ENCODE data around the gene CCND1. TPM values are rescaled to one million over a fixed set of nuclear protein-coding genes. Genes with fewer than 3 reads are reported as not detected.
"Not testable (repeated sequence)": the region's sequence is repeated elsewhere in the genome, so short reads cannot be mapped to it uniquely, and the experiment has no call there.

Gene CCND1
- total RNA-seq, 1 donor from 2014 or later = 452 TPM

DNA sequence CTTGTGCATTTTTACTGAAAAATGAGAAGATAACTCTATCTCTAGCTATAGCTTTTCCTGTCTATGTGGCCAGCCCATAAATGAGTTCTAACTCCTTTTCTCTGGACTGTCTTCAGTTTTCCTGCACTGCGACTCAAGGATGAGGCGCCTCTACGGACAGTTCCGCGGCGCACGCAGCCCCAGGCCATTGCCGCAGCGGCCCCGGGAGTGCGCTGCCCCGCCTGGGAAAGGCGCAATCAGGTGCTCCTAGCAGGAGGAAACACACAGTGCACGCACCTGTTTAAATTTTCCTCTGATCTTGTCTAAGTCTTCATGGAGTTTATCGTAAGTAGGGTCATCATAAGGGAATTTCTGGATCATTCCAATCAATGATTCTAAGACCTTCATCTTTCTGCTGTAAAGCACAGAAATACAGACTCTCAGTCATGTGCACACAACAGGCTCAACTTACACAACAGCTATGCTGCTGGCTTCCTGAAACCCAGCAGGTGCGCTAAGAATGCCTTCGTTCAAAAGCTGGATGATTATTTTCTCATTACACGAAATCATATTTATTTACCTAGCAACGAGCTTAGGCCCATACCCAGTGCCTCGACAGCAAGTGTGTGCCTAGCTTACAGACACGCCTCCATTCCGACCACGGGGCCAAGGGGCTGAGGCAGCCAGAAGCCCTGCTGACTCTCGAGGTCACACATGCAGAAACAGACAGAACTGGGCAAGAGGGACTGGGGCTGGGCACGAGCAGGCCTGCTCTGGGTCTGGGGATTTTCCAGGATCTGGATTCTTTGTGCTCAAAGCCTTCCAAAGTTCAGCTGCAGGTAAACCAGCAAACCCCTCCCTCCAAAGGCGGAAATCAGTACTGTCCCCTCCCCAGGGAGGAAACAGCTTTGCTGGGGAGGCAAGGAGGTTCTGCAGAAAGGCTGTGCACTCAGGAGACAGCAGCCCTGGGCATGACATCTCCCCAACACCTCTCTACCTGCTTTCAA, 27.0 kb downstream of the CCND1 start:
- DNase-seq = no peak

DNA sequence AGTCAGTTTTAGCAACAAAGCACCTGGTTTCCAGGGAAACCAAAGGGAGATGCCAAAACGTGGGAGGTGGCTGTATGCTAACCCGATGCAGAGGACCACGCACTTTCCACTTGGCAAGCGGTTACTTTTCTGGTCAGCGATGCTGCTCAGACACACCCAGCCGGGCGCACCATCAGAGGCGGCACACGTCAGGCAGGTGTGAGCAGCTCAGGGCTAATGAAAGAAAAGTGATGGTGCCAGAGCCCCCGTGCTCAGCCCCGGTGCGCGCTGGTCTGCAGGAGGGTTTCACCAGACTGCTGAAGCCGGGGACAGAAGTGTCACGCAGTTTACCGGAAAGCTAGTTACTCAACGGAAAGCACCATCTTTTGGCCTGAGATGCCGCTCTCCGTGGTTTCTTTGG, 28.5 kb downstream of the CCND1 start:
- no peak for DNase-seq

DNA sequence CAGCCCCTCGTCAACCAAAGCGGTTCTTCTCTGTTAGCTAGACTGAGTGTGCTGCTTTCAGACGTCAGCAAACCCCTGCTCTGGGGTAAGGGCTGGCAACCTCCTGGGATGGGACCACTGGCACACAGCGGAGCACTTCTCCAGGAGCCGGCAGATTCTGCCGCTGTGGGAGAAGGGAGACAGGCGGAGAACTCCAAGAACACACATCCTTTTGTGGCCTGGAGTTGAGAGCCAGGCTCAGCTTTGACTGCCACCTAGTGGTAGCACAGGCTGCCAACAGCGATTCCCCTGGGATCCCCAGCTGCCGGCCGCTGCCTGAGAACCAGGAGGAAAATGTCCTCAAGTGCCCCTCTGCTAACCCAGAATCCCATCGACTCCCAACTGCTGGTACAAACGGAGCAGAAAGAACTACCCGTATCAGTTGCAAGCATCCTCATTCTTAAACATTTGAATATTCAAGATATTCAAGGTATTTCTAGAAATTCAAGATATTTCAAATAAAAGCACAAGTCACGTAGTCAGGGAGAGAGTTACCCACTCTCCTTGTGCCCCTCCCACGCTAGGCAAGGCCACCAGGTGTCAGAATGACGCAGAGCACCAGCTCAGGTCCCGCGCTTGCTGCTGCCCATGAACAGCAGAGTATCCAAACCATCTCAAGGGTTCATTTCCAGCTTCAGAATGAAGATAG, 29.3 kb downstream of the CCND1 start:
- DNase-seq = peak; percentile 90

DNA sequence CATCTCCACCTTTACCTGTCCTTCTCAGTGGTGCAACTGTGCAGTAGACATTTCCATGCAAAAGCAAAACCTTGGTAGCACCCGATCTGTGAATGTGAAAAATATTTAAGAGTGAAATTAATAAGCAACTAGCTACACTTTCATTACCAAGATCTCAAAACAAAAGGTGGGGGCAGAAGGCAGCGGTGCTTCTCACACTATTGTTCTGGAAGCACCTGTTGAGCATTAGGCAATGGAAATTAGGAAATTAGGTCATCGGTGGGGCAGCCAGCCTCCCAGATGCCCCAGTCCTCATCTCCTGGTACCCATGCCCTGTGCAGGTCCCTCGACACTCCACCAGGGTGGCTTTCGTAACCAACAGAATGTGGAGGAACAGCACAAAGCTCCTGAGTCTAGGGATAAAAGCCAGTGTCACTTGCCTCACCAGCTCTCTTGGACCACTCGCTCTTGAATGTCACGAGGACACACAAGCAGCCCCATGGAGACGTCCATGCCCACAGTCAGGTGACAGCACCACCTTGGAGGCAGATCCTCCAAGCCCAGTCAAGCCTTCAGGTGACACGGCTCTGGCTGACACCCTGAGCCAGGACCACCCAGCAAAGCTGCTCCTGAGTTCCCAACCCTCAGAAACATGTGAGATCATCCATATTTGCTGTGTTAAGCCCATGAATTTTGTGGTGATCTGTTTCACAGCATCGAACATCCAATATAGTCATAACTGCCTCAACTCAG, 30.9 kb downstream of the CCND1 start:
- DNase-seq = peak; percentile 49

DNA sequence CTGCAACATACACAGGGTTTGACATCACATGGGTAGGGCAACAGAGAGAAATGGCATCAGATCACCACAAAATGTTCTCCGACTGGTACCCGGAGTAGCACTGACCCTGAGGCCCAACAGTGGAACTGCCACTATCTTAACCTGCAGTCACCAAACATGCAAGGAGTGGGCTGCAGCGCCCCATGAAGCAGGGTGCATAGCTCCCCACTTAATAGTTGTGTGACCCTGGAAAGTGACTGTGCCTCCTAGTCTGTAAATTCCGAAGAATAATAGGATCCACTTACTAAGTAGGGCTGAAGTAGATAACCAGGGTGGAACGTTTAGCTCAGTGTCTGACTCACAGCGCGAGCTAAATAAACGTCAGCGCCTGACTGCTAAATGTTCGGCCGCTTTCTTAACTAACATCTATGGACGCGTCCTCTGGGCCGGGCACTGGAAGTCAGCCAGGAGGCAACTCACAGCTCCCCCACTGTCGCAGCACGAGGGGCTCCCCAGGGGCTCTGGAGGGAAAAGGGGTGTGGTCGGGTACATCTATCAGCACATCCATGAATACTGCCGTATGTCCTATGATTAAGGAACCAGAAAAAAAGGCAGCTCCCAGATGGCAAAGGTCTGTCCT, 33.4 kb downstream of the CCND1 start:
- peak; percentile 68 for DNase-seq

DNA sequence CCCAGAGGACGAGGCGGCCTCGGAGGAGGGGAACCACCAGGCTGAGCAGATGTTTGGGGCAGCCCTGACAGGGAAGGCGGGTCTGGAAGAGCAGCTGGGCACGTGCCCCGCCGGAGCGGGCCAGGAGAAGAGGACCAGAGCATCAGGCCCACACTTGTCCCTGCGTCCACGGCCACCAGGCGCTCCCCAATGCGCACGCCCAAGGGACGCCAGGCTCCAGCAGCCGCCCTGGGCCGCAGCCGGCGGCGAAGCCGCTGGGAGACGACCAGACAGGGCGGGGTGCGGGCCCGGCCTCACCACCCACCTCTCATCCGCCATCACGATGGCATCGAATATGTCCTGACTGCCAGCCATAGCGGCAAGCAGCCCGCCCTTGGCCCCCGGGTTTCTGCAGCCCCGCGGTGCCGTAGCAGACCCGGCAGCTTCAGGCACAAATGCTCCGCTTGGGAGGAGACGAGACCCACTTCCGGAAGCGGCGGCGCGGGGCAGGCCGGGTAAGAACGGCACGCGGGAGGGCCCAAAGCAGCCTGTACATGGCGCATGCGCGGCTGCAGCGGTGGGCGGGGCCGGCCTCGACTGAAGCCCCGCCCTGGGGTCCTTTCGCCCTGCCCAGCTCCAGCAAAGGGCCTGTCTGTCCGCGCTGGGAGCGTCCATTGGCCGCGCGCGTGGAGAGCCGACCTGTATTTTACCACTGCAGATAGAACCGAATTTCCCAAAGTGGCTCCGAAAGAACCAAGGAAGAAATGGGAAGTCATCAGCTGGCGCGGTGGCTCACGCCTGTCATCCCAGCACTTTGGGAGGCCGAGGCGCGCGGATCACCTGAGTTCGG, 34.1 kb downstream of the CCND1 start, which contains the start of gene LTO1:
Gene LTO1, minus strand, starts transcription at position 468 of the 829 bp plus-strand sequence. Its CDS starts 114 bp downstream, at position 354.
- peak; percentile 97 for DNase-seq

DNA sequence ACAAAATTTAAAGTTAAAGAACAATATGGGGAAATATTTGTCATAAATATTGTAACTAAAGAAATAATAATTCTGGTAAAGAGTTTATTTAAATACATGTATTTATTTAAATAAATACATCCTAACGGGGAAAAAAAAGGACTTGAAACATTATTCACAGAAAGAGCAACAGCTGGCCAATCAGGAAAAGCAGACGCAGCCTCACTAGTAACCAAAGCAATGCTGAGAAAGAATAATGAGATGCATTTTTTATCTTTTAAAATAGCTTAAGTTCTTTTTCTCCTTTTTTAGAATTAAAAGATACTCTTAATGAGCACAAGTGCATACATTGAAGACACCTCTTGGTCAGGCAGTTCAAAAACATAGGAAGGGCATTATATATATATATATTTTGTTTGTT, 36.8 kb downstream of the CCND1 start:
- no peak for DNase-seq

DNA sequence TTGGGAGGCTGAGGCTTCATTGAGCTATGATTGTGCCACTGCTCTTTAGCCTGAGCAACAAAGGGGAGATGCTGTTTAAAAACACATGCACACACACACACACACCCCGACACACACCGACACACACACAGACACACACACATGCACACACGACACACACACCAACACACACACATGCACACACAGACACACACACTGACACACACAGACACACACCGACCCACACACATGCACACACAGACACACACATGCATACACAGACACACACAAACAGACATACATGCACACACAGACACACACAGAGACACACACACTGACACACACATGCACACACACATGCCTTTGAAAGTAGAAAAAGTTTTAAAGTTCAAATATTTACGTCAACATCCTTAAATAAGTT, 39.7 kb downstream of the CCND1 start:
- DNase-seq = no peak

DNA sequence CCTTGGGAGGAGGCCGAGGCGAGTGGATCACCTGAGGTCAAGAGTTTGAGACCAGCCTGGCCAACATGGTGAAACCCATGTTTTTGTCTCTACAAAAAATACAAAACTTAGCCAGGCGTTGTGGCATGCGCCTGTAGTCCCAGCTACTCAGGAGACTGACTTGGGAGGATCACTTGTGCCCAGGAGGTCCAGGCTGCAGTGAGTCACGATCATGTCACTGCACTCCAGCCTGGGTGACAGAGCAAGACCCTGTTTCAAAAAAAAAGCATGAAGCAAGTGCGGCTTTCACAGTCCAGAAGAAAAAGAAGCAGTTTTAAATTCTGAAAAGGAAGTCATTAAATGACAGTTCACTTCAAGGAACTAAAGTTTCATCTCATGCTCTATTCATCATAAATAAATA, 41.3 kb downstream of the CCND1 start:
- DNase-seq = no peak

DNA sequence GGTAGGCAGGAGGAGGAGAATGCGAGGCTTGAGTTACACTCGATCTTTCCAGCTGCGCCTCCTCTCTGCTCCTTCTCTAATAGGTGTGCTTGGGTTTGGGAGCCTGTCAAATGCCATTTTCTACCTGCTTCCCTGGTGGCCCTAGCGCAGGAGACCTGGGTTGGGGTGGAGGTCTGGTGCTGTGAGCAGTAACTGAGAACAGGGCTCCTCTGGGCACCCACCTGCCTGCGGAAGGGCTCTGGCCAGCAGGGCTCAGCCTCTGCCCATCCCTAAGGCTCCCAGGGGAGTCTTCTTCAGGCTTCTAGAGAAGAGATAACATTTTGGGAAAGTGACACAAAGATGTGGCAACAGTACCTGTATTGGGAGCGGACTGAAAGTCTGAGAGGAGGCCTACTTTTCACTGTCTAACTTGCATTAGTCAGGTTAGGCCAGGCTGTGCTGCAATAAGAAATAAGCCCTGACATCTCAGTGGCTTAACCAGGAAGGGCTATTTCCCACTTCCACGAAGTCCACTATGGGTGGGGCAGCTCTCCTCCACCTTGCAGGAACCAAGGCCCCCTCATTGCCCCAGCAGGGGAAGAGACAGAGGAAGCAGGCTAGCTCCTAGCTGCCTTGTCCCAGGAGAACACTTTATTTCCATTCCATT, 41.8 kb downstream of the CCND1 start:
- no peak for DNase-seq

DNA sequence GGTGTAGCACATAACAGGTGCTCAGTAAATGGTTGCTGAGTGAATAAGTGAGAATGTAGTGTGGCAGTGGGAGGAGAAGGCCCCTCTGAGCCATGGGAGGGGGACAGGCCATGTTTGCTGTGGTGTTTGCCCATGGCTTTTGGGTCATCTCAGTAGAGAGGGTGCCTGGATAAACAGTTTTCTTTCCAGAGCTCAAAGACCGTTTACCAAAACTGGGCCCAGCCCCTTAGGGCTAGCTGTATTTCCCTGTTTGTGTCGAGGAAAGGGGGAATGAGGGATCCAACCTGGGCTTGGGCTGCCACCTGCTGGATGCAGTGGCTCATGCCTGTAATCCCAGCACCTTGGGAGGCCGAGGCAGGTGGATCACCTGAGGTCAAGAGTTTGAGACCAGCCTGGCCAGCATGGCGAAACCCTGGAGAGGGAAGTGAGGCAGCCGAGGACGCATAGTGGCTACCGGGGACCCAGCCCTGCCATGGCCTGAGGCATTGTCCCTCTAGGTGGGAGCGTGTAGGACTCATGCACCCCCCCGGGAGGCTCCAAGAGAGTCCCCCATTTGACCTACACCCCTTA, 42.9 kb downstream of the CCND1 start:
- peak; percentile 43 for DNase-seq

DNA sequence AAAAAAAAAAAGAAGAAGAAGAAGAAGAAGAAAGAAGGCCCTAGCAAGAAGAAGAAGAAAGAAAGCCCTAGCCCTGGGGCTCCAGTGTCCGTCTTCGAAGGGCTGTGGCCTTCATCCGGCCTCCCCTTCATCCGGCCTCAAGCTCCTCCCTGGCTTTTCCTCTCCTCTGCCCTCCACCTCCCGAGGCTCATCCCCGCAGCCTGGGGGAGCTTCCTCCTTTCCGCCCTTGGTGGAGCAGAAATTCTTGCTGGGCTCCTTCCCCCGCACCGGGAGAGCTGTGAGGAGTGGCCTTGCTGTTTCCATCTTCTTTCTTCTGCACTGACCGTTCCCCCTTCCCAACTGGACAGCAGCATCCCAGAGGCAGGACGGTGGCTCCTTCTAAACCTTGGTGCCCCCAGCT, 43.7 kb downstream of the CCND1 start:
- no peak for DNase-seq

DNA sequence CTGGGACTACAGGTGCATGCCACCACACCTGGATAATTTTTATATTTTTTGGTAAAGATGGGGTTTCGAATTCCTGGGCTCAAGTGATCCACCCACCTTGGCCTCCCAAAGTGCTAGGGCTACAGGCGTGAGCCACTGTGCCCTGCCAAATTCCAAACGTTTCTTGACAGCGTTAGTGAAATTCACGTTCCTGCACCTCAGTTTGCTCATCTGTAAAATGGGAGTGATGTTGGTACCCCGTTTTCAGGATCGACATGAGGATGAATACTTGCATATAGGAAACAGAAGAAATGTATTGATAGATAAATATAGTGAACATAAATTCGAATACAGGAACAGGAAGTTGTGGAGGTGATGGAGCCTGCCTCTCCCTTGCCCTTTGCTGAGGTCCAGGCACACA, 44.4 kb downstream of the CCND1 start:
- DNase-seq = no peak

DNA sequence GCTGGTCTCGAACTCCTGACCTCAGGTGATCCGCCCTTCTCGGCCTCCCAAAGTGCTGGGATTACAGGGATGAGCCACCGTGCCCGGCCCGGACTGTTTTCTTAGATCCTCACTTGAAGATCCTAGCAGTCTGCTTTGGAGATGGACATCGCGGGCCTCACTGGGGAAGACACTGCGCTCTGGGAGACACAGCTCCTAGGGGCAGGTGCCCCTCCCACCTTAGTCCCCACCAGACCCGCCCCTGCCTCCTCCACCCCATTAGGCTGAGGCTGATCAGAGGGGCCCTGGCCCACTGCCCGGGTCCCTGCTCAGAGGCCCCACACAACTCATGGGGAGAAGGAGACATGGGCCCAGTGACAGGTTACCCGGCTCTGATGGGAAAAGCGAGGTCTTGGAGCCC, 45.5 kb downstream of the CCND1 start:
- DNase-seq = no peak

DNA sequence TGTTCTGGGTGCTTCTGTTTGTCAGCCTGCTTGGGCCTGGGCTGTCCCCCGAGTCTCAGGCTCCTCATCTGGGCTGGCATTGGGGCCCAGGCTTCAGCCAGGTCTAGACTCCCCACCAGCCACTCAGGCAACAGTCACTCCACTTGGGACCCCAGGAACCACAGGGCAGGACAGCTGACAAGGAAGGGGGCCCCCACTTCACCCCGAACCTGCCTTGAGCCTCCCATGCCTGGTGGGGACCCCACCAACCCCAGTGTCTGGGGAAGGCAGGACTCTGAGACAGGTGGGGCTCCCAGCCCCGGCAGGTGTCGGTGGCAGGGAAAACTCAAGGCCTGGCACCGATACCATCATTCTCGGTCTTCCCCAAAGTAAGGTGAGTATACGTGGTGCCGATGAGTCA, 45.9 kb downstream of the CCND1 start:
- no peak for DNase-seq

DNA sequence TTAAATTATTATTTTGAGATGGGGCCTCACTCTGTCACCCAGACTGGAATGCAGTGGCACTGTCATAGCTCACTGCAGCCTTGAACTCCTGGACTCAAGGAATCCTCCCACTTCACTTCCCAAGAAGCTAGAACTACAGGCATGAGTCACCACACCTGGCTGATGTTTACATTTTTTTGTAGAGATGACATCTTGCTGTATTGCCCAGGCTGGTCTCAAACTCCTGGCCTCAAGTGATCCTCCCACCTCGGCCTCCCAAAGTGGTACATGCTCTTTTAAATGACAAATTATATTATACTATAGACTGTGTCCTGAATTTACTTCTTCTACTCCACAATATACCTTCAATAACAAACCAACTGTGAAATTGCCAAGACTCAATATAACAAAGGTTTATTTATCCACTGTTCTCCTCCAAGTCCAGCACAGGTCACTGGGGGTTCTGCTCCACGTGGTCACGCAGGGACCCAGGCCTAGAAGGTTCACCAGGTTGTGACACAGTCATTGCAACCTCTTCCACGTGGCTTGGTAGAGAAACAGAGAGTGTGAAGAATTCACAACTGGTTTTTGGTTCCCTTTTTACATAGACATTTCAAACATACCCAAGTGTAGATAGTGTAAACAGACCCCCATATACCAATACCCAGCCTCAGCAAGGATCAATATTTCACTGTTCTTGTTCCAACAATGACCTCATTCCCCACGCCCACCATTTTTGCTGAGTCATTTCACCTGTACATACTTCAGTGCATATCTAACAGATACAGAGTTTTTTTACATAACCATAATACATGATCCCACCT, 47.2 kb downstream of the CCND1 start:
- DNase-seq = not testable (repeated sequence)

DNA sequence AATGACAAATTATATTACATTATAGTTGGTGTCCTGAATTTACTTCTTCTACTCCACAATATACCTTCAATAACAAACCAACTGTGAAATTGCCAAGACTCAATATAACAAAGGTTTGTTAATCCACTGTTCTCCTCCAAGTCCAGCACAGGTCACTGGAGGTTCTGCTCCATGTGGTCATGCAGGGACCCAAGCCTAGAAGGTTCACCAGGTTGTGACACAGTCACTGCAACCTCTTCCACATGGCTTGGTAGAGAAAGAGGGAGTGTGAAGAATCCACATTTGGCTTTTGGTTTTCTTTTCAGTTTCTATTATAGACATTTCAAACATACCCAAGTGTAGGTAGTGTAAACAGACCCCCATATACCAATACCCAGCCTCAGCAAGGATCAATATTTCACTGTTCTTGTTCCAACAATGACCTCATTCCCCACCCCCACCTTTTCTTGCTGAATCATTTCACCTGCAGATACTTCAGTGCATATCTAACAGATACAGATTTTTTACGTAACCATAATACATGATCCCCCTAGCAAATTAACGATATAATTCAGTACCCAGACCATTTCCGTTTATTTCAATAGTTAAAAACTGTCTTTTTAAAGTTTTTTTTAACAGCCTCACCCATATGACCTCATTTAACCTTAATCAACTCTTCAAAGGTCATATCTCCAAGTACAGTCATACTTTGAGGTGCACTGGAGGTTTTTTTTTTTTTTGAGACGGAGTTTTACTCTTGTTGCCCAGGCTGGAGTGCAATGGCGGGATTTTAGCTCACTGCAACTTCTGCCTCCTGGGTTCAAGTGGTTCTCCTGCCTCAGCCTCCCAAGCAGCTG, 48.7 kb downstream of the CCND1 start:
- DNase-seq = no peak

DNA sequence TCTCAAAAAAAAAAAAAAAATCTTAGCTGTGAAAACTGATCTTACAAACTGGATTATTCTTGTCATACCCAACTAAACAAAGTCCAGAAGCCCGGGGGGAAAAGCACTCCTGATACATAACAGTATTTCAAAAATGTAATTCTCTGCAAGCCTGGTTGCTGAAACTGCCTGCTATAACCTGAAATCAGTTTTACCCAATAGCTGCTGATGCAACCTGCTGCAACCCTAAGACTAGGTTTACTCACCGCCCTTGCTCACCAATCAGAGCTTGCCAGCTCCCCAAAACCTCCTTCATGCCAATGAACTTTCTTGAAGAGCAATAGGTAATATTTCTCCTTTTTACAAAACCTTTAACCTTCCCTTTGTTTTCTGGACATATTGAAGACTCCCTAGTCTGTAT, 50.5 kb downstream of the CCND1 start:
- no peak for DNase-seq

DNA sequence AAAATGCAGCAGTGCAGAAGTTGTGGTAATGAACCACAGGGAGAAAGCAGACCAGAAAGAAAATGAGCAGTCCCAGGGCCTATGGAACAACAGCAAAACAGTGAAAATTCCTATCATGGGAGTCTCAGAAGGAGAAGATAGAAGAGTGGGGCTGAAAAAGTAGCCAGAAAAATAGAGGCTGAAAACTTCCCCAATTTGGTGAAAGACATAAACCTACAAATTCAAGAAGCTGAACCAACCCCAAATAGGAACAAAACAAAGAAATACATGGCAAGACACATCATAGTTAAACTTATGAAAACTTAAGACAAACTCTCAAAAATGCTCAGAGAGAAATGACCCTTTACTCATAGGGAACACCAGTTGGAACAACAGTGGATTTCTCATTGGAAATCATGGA, 51.5 kb downstream of the CCND1 start:
- DNase-seq = no peak
